SK-N-SH treated with all-trans-retinoic acid at 6 μM for 48 hours (cell line): ENCODE measurements around the gene ZNF428.

Source experiments
- ARNTL ChIP-seq: fragments of 450-650 bp; formaldehyde crosslinking; IDR thresholded peaks from 2 replicates; pipeline ENCODE4 v1.5.0; 2020; ENCODE audit warnings: low read depth, mild to moderate bottlenecking, moderate library complexity, borderline replicate concordance
- BACH2 ChIP-seq: fragments of 250-450 bp; sonication (Bioruptor Pico); IDR thresholded peaks from 2 replicates; pipeline ENCODE4 v1.9.0; 2021; ENCODE audit warnings: mild to moderate bottlenecking, borderline replicate concordance
- CREB5 ChIP-seq: fragments of 250-450 bp; sonication (Bioruptor Pico); IDR thresholded peaks from 2 replicates; pipeline ENCODE4 v1.5.1; 2020; ENCODE audit warnings: low read depth, mild to moderate bottlenecking, moderate library complexity
- CSDC2 ChIP-seq: fragments of 250-450 bp; sonication (Bioruptor Pico); IDR thresholded peaks from 2 replicates; pipeline ENCODE4 v1.5.0; 2020; ENCODE audit warnings: mild to moderate bottlenecking, moderate library complexity
- ISL1 ChIP-seq: fragments of 250-450 bp; sonication (Bioruptor Pico); IDR thresholded peaks from 2 replicates; pipeline ENCODE4 v2.1.2; 2022; ENCODE audit warnings: mild to moderate bottlenecking, moderate library complexity
- PATZ1 ChIP-seq: fragments of 250-450 bp; sonication (Bioruptor Pico); IDR thresholded peaks from 2 replicates; pipeline ENCODE4 v1.8.0; 2020; ENCODE audit warnings: mild to moderate bottlenecking, moderate library complexity, borderline replicate concordance
- PPARA ChIP-seq: fragments of 250-450 bp; sonication (Bioruptor Pico); IDR thresholded peaks from 2 replicates; pipeline ENCODE4 v1.5.0; 2020; ENCODE audit warnings: mild to moderate bottlenecking, borderline replicate concordance
- RARB ChIP-seq: fragments of 250-450 bp; sonication (Bioruptor Pico); IDR thresholded peaks from 2 replicates; pipeline ENCODE4 v1.8.0; 2021; ENCODE audit warnings: mild to moderate bottlenecking, moderate library complexity
- SNAI2 ChIP-seq: fragments of 250-450 bp; sonication (Bioruptor Pico); IDR thresholded peaks from 2 replicates; pipeline ENCODE4 v1.5.0; 2020; ENCODE audit warnings: mild to moderate bottlenecking, moderate library complexity
- ZFP3 ChIP-seq: fragments of 250-450 bp; sonication (Bioruptor Pico); IDR thresholded peaks from 2 replicates; pipeline ENCODE4 v1.5.0; 2020; ENCODE audit warnings: mild to moderate bottlenecking, moderate library complexity
- ZFP30 ChIP-seq: fragments of 450-650 bp; formaldehyde crosslinking; IDR thresholded peaks from 2 replicates; pipeline ENCODE4 v1.5.0; 2022; ENCODE audit warnings: mild to moderate bottlenecking, moderate library complexity
- ZNF565 ChIP-seq: fragments of 450-650 bp; formaldehyde crosslinking; conservative IDR thresholded peaks from 2 replicates; pipeline ENCODE4 v1.5.0; 2020; ENCODE audit warnings: low read depth, mild to moderate bottlenecking, moderate library complexity
- TF ChIP-seq, protein P1 (sequence below): fragments of 250-450 bp; sonication (Bioruptor Pico); IDR thresholded peaks from 2 replicates; pipeline ENCODE4 v1.8.0; 2021; ENCODE audit warnings: low read depth, mild to moderate bottlenecking, moderate library complexity, borderline replicate concordance
- TF ChIP-seq, protein P2 (sequence below): fragments of 250-450 bp; sonication (Bioruptor Pico); IDR thresholded peaks from 2 replicates; pipeline ENCODE4 v1.5.0; 2020; ENCODE audit warnings: mild to moderate bottlenecking, moderate library complexity

GRCh38 chr19:43592800-43593350, 26.6 kb downstream of the ZNF428 start:
- TF ChIP-seq ZNF565 (CRISPR knock-in tag) (no peak), PATZ1 (CRISPR knock-in tag) (no peak), CREB5 (CRISPR knock-in tag) (no peak), ZFP3 (no peak), PPARA (no peak), ISL1 (no peak), ARNTL (CRISPR knock-in tag) (no peak), RARB (CRISPR knock-in tag) (no peak), CSDC2 (CRISPR knock-in tag) (no peak), SNAI2 (CRISPR knock-in tag) (no peak), BACH2 (CRISPR knock-in tag) (no peak), ZFP30 (no peak)
- TF ChIP-seq, protein P1, sequence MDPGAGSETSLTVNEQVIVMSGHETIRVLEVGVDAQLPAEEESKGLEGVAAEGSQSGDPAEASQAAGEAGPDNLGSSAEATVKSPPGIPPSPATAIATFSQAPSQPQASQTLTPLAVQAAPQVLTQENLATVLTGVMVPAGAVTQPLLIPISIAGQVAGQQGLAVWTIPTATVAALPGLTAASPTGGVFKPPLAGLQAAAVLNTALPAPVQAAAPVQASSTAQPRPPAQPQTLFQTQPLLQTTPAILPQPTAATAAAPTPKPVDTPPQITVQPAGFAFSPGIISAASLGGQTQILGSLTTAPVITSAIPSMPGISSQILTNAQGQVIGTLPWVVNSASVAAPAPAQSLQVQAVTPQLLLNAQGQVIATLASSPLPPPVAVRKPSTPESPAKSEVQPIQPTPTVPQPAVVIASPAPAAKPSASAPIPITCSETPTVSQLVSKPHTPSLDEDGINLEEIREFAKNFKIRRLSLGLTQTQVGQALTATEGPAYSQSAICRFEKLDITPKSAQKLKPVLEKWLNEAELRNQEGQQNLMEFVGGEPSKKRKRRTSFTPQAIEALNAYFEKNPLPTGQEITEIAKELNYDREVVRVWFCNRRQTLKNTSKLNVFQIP, result no peak
- TF ChIP-seq, protein P2, sequence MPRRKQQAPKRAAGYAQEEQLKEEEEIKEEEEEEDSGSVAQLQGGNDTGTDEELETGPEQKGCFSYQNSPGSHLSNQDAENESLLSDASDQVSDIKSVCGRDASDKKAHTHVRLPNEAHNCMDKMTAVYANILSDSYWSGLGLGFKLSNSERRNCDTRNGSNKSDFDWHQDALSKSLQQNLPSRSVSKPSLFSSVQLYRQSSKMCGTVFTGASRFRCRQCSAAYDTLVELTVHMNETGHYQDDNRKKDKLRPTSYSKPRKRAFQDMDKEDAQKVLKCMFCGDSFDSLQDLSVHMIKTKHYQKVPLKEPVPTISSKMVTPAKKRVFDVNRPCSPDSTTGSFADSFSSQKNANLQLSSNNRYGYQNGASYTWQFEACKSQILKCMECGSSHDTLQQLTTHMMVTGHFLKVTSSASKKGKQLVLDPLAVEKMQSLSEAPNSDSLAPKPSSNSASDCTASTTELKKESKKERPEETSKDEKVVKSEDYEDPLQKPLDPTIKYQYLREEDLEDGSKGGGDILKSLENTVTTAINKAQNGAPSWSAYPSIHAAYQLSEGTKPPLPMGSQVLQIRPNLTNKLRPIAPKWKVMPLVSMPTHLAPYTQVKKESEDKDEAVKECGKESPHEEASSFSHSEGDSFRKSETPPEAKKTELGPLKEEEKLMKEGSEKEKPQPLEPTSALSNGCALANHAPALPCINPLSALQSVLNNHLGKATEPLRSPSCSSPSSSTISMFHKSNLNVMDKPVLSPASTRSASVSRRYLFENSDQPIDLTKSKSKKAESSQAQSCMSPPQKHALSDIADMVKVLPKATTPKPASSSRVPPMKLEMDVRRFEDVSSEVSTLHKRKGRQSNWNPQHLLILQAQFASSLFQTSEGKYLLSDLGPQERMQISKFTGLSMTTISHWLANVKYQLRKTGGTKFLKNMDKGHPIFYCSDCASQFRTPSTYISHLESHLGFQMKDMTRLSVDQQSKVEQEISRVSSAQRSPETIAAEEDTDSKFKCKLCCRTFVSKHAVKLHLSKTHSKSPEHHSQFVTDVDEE (CRISPR knock-in tag), result no peak
